Neural cell (in vitro differentiated cells): ENCODE results near the gene ANKRD28. TPM values are rescaled to one million over a fixed set of nuclear protein-coding genes. Genes with fewer than 3 reads are reported as not detected.

Source experiments
- H2AFZ ChIP-seq: fragments of 200-600, 300-800 bp; sonication (generic), shearing (Covaris generic); 2 replicates; pipeline ENCODE4 v1.6.0; 2014; ENCODE audit warnings: low read depth, mild to moderate bottlenecking, antibody characterized with exemption, low read length, moderate library complexity
- H3F3A ChIP-seq: fragments of 200-600 bp; shearing (Covaris generic); 2 replicates; pipeline ENCODE4 v1.6.1; 2016; ENCODE audit warnings: mild to moderate bottlenecking, moderate library complexity, mixed read lengths, antibody characterized with exemption, low read length; ENCODE audit not compliant: insufficient read depth, poor library complexity, severe bottlenecking
- H3K27ac ChIP-seq: fragments of 200-600, 300-800 bp; sonication (generic), shearing (Covaris generic); 2 replicates; pipeline ENCODE4 v1.5.1; 2014; ENCODE audit warnings: mild to moderate bottlenecking, low read length, moderate library complexity
- H3K27me3 ChIP-seq: fragments of 300-800, 200-600 bp; sonication (generic), shearing (Covaris generic); 2 replicates; pipeline ENCODE4 v1.6.0; 2014; ENCODE audit warnings: mild to moderate bottlenecking, low read depth, low read length, moderate library complexity; ENCODE audit not compliant: insufficient read depth
- H3K36me3 ChIP-seq: fragments of 300-800, 200-600 bp; sonication (generic), shearing (Covaris generic); 2 replicates; pipeline ENCODE4 v1.5.1; 2014; ENCODE audit warnings: mild to moderate bottlenecking, antibody characterized with exemption, low read length, moderate library complexity; ENCODE audit not compliant: insufficient read depth
- H3K4me2 ChIP-seq: fragments of 300-800, 200-600 bp; sonication (generic), shearing (Covaris generic); 2 replicates; pipeline ENCODE4 v1.6.0; 2014; ENCODE audit warnings: mild to moderate bottlenecking, low read length
- H3K4me3 ChIP-seq: fragments of 300-800, 200-600 bp; sonication (generic), shearing (Covaris generic); 2 replicates; pipeline ENCODE4 v1.5.1; 2014; ENCODE audit warnings: mild to moderate bottlenecking, low read length, moderate library complexity
- H3K79me2 ChIP-seq: fragments of 200-600 bp; shearing (Covaris generic); replicated peaks from 2 replicates; pipeline ENCODE4 v1.6.0; 2014; ENCODE audit warnings: mild to moderate bottlenecking, low read length, moderate library complexity; ENCODE audit not compliant: insufficient read depth
- H3K9ac ChIP-seq: fragments of 300-800, 200-600 bp; sonication (generic), shearing (Covaris generic); 2 replicates; pipeline ENCODE4 v1.6.1; 2016; ENCODE audit warnings: mild to moderate bottlenecking, low read length, mixed read lengths
- H3K9me2 ChIP-seq: fragments of 200-600 bp; shearing (Covaris generic); 2 replicates; pipeline ENCODE4 v1.6.1; 2016; ENCODE audit warnings: mild to moderate bottlenecking, low read length, mixed read lengths; ENCODE audit not compliant: insufficient read depth
- H3K9me3 ChIP-seq: fragments of 200-600, 300-800 bp; sonication (generic), shearing (Covaris generic); 2 replicates; pipeline ENCODE4 v1.6.1; 2016; ENCODE audit warnings: mild to moderate bottlenecking, mixed run types, low read length, moderate library complexity, mixed read lengths
- H4K20me1 ChIP-seq: fragments of 200-600 bp; shearing (Covaris generic); 2 replicates; pipeline ENCODE4 v1.6.1; 2016; ENCODE audit warnings: mild to moderate bottlenecking, mixed run types; ENCODE audit not compliant: insufficient read depth
- CTCF ChIP-seq: fragments of 450-650 bp; IDR thresholded peaks from 2 replicates; pipeline ENCODE4 v1.5.1; 2014; ENCODE audit warnings: antibody characterized with exemption, mild to moderate bottlenecking, moderate library complexity; ENCODE audit not compliant: poor library complexity, severe bottlenecking
- EP300 ChIP-seq: fragments of 450-650 bp; conservative IDR thresholded peaks from 2 replicates; pipeline ENCODE4 v1.6.1; 2014; ENCODE audit warnings: antibody characterized with exemption, mild to moderate bottlenecking, moderate library complexity; ENCODE audit not compliant: poor library complexity, severe bottlenecking
- EZH2 ChIP-seq: fragments of 200-600, 300-800 bp; shearing (Covaris generic), sonication (generic); IDR thresholded peaks from 2 replicates; pipeline ENCODE4 v1.6.1; 2014; ENCODE audit warnings: antibody characterized with exemption, low read length, borderline replicate concordance, mild to moderate bottlenecking; ENCODE audit not compliant: insufficient read depth, poor library complexity, severe bottlenecking
- MXI1 ChIP-seq: fragments of 450-650 bp; conservative IDR thresholded peaks from 2 replicates; pipeline ENCODE4 v1.6.1; 2014; ENCODE audit warnings: antibody characterized with exemption, mild to moderate bottlenecking; ENCODE audit not compliant: poor library complexity, severe bottlenecking
- POLR2AphosphoS5 ChIP-seq: IDR thresholded peaks from 2 replicates; pipeline ENCODE4 v1.6.1; 2012
- RAD21 ChIP-seq: fragments of 450-650 bp; conservative IDR thresholded peaks from 2 replicates; pipeline ENCODE4 v1.6.1; 2014; ENCODE audit warnings: antibody characterized with exemption, mild to moderate bottlenecking, moderate library complexity
- REST ChIP-seq: IDR thresholded peaks from 2 replicates; pipeline ENCODE4 v1.6.1; 2012; ENCODE audit warnings: borderline replicate concordance
- SMC3 ChIP-seq: fragments of 450-650 bp; conservative IDR thresholded peaks from 2 replicates; pipeline ENCODE4 v1.6.1; 2014; ENCODE audit warnings: antibody characterized with exemption, mild to moderate bottlenecking, moderate library complexity; ENCODE audit not compliant: poor library complexity
- TAF1 ChIP-seq: IDR thresholded peaks from 2 replicates; pipeline ENCODE4 v1.6.1; 2012; ENCODE audit warnings: low read depth
- polyA plus RNA-seq: library from polyadenylated mRNA; depleted of rRNA; stranded (reverse); fragments of >200 nt; gene quantifications from 2 replicates; pipeline ENCODE4 v1.2.3, GENCODE V29; 2014

Gene ANKRD28
- polyA plus RNA-seq, 1 donor from 2014 or later: 101 TPM

- no peaks in the 10 kb centered on the region for H3K9me2 ChIP-seq
- no peak overlapping the region for H3K4me2 ChIP-seq
- H3K79me2 ChIP-seq: no peaks in the 10 kb centered on the region
- no peak overlapping the region for H3K4me3 ChIP-seq
- H3F3A ChIP-seq: no peaks in the 10 kb centered on the region
- no peaks in the 10 kb centered on the region for H3K9me3 ChIP-seq
- no peak overlapping the region for H2AFZ ChIP-seq
- TF ChIP-seq TAF1: no peak
- no peak for TF ChIP-seq REST
- TF ChIP-seq CTCF: no peak
- TF ChIP-seq SMC3: no peak
- H3K9ac ChIP-seq: no peak overlapping the region
- no peaks in the 10 kb centered on the region for H3K36me3 ChIP-seq
- H3K27ac ChIP-seq: no peak overlapping the region
- no peaks in the 10 kb centered on the region for H4K20me1 ChIP-seq
- H3K27me3 ChIP-seq: no peaks in the 10 kb centered on the region
These were observed 107.0 kb downstream of the ANKRD28 start for GRCh38 chr3:15690748-15691147.

DNA sequence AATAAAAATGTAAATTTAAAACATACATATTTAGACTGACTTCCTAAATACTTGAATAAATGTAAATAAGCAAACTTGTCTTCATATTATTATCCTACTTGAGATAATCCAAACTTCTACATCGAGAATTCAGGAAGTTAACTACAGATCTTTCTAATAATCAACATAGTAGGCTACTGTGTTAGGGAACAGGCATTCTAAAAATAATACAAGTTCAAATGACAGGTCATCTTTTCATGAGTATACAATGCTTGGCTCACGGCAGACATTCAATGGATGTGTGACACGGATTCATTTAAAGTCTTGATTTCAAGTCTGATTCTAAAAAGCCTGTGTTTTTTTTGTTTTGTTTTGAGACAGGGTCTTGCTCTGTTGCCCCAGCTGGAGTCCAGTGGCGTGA lies 107.5 kb downstream of the ANKRD28 start:
- Histone ChIP-seq H3K27ac (no peak overlapping the region), H4K20me1 (no peaks in the 10 kb centered on the region), H3K36me3 (no peaks in the 10 kb centered on the region), H3K4me2 (no peak overlapping the region), H3K27me3 (no peaks in the 10 kb centered on the region), H3K79me2 (no peaks in the 10 kb centered on the region), H3K9ac (no peak overlapping the region), H3K9me3 (no peaks in the 10 kb centered on the region), H2AFZ (no peak overlapping the region), H3K9me2 (no peaks in the 10 kb centered on the region), H3F3A (no peaks in the 10 kb centered on the region), H3K4me3 (no peak overlapping the region)
- no peak for TF ChIP-seq POLR2AphosphoS5
- TF ChIP-seq CTCF: no peak
- no peak for TF ChIP-seq MXI1
- TF ChIP-seq RAD21: no peak
- no peak for TF ChIP-seq SMC3
- no peak for TF ChIP-seq TAF1
- no peak for TF ChIP-seq EZH2
- no peak for TF ChIP-seq EP300
- no peak for TF ChIP-seq REST
